ENCODE measurements around the gene SYK.
A peak's percentile ranks its signal among the peaks of the same experiment; 100 is the strongest.

The SYK gene

GRCh38 chr9:90869361-90869760 is 67.7 kb downstream of the SYK start:
- Mint-ChIP-seq H3K36me3 (ENCODE audit: insufficient read depth) (peaks cover 3% of the 10 kb centered on the region), H3K4me3 (no peak overlapping the region), H3K4me1 (ENCODE audit: low read depth in 2 of 2) (peaks cover 4 to 6% of the 10 kb centered on the region in 2 donors), H3K27ac (no peak overlapping the region), H3K27me3 (peaks cover 37 to 39% of the 10 kb centered on the region in 2 donors), H3K9me3 (no peaks in the 10 kb centered on the region)
- ATAC-seq (replicated peaks) (no peak), DNase-seq (no peak)

- no peak overlapping the region for H3K4me3 Mint-ChIP-seq
- H3K27ac Mint-ChIP-seq, result no peak overlapping the region
- no peaks in the 10 kb centered on the region for H3K4me1 Mint-ChIP-seq (ENCODE audit: low read depth in 2 of 2)
- H3K27me3 Mint-ChIP-seq, result peaks cover 37 to 39% of the 10 kb centered on the region in 2 donors
- DNase-seq (peak; percentile 7 to 29 (median 13)), ATAC-seq (replicated peaks) (no peak)
- no peaks in the 10 kb centered on the region for H3K9me3 Mint-ChIP-seq
- H3K36me3 Mint-ChIP-seq (ENCODE audit: insufficient read depth), result no peaks in the 10 kb centered on the region
Measured at GRCh38 chr9:90870621-90871326, 69.2 kb downstream of the SYK start.

GRCh38 chr9:90871327-90871935 is 69.8 kb downstream of the SYK start:
- no peak for DNase-seq
- Mint-ChIP-seq H3K36me3 (ENCODE audit: insufficient read depth) (no peaks in the 10 kb centered on the region), H3K4me1 (ENCODE audit: low read depth in 2 of 2) (no peaks in the 10 kb centered on the region), H3K27ac (no peak overlapping the region), H3K27me3 (peaks cover 37 to 39% of the 10 kb centered on the region in 2 donors), H3K9me3 (no peaks in the 10 kb centered on the region), H3K4me3 (no peak overlapping the region)
- no peak for ATAC-seq (replicated peaks)

- ATAC-seq (replicated peaks) (no peak), DNase-seq (no peak)
- H3K27me3 Mint-ChIP-seq, result peaks cover 29 to 34% of the 10 kb centered on the region in 2 donors
- no peak overlapping the region for H3K4me3 Mint-ChIP-seq
- H3K27ac Mint-ChIP-seq, result no peak overlapping the region
- H3K4me1 Mint-ChIP-seq (ENCODE audit: low read depth in 2 of 2), result no peaks in the 10 kb centered on the region
- H3K9me3 Mint-ChIP-seq, result no peaks in the 10 kb centered on the region
- H3K36me3 Mint-ChIP-seq (ENCODE audit: insufficient read depth), result no peaks in the 10 kb centered on the region
Measured at GRCh38 chr9:90872835-90873294, 71.2 kb downstream of the SYK start.

- Mint-ChIP-seq H3K9me3 (no peaks in the 10 kb centered on the region), H3K27me3 (peaks cover 34 to 40% of the 10 kb centered on the region in 2 donors)
- ATAC-seq (replicated peaks), result no peak
Measured at GRCh38 chr9:90873422-90873821, 71.8 kb downstream of the SYK start.

GRCh38 chr9:90874194-90874593 is 72.6 kb downstream of the SYK start:
- DNase-seq (no peak), ATAC-seq (replicated peaks) (no peak)
- no peak overlapping the region for H3K4me3 Mint-ChIP-seq
- H3K9me3 Mint-ChIP-seq, result no peaks in the 10 kb centered on the region
- H3K27me3 Mint-ChIP-seq, result peaks cover 37 to 43% of the 10 kb centered on the region in 2 donors
- no peaks in the 10 kb centered on the region for H3K4me1 Mint-ChIP-seq (ENCODE audit: low read depth in 2 of 2)
- H3K27ac Mint-ChIP-seq, result no peak overlapping the region
- H3K36me3 Mint-ChIP-seq (ENCODE audit: insufficient read depth), result no peaks in the 10 kb centered on the region

More at GRCh38 chr9:90873422-90873821, 71.8 kb downstream of the SYK start:
- Mint-ChIP-seq H3K4me3 (no peak overlapping the region), H3K36me3 (ENCODE audit: insufficient read depth) (no peaks in the 10 kb centered on the region), H3K4me1 (ENCODE audit: low read depth in 2 of 2) (no peaks in the 10 kb centered on the region), H3K27ac (no peak overlapping the region)
- DNase-seq, result no peak

GRCh38 chr9:90878562-90878961 is 76.9 kb downstream of the SYK start:
- Mint-ChIP-seq H3K36me3 (ENCODE audit: insufficient read depth) (peaks cover 2% of the 10 kb centered on the region), H3K4me1 (ENCODE audit: low read depth in 2 of 2) (peaks cover 0 to under 1% of the 10 kb centered on the region in 2 donors), H3K4me3 (no peak overlapping the region), H3K9me3 (peaks cover 0 to under 1% of the 10 kb centered on the region in 2 donors), H3K27ac (no peak overlapping the region), H3K27me3 (peaks cover 16 to 28% of the 10 kb centered on the region in 2 donors)
- DNase-seq (no peak), ATAC-seq (replicated peaks) (no peak)

- DNase-seq (no peak), ATAC-seq (replicated peaks) (no peak)
- Mint-ChIP-seq H3K36me3 (ENCODE audit: insufficient read depth) (peaks cover 2% of the 10 kb centered on the region), H3K27ac (no peak overlapping the region), H3K9me3 (peaks cover 0 to 3% of the 10 kb centered on the region in 2 donors), H3K4me1 (ENCODE audit: low read depth in 2 of 2) (peaks cover 0 to 2% of the 10 kb centered on the region in 2 donors), H3K27me3 (peaks cover 12 to 23% of the 10 kb centered on the region in 2 donors), H3K4me3 (no peak overlapping the region)
Measured at GRCh38 chr9:90880066-90880465, 78.4 kb downstream of the SYK start.

- H3K4me1 Mint-ChIP-seq (ENCODE audit: low read depth in 2 of 2), result peaks cover 0 to 2% of the 10 kb centered on the region in 2 donors
- no peak overlapping the region for H3K4me3 Mint-ChIP-seq
- no peak for DNase-seq
- H3K27ac Mint-ChIP-seq, result no peak overlapping the region
- H3K27me3 Mint-ChIP-seq, result peaks cover 12 to 23% of the 10 kb centered on the region in 2 donors
- ATAC-seq (replicated peaks), result no peak
- peaks cover 0 to 5% of the 10 kb centered on the region in 2 donors for H3K9me3 Mint-ChIP-seq
- H3K36me3 Mint-ChIP-seq (ENCODE audit: insufficient read depth), result peaks cover 2% of the 10 kb centered on the region
Measured at GRCh38 chr9:90880669-90881068, 79.0 kb downstream of the SYK start.

- ATAC-seq (replicated peaks), result no peak
- Mint-ChIP-seq H3K27me3 (peaks cover 12 to 23% of the 10 kb centered on the region in 2 donors), H3K4me3 (no peak overlapping the region), H3K27ac (no peak overlapping the region), H3K4me1 (ENCODE audit: low read depth in 2 of 2) (peaks cover 0 to 2% of the 10 kb centered on the region in 2 donors), H3K9me3 (peaks cover 0 to 5% of the 10 kb centered on the region in 2 donors), H3K36me3 (ENCODE audit: insufficient read depth) (peaks cover 2% of the 10 kb centered on the region)
- DNase-seq, result no peak
Measured at GRCh38 chr9:90881648-90882047, 80.0 kb downstream of the SYK start.

GRCh38 chr9:90882991-90883600 is 81.5 kb downstream of the SYK start:
- H3K27ac Mint-ChIP-seq, result no peak overlapping the region
- H3K4me1 Mint-ChIP-seq (ENCODE audit: low read depth in 2 of 2), result peaks cover 0 to 2% of the 10 kb centered on the region in 2 donors
- ATAC-seq (replicated peaks), result no peak
- DNase-seq, result no peak
- H3K27me3 Mint-ChIP-seq, result peaks cover 12 to 19% of the 10 kb centered on the region in 2 donors
- H3K4me3 Mint-ChIP-seq, result no peak overlapping the region
- H3K36me3 Mint-ChIP-seq (ENCODE audit: insufficient read depth), result peaks cover 2% of the 10 kb centered on the region
- peaks cover 0 to 5% of the 10 kb centered on the region in 2 donors for H3K9me3 Mint-ChIP-seq

GRCh38 chr9:90883661-90884060 is 82.0 kb downstream of the SYK start:
- peaks cover 0 to 2% of the 10 kb centered on the region in 2 donors for H3K4me1 Mint-ChIP-seq (ENCODE audit: low read depth in 2 of 2)
- H3K9me3 Mint-ChIP-seq, result peaks cover 0 to 5% of the 10 kb centered on the region in 2 donors
- H3K4me3 Mint-ChIP-seq, result no peak overlapping the region
- ATAC-seq (replicated peaks) (no peak), DNase-seq (no peak)
- H3K36me3 Mint-ChIP-seq (ENCODE audit: insufficient read depth), result peaks cover 2% of the 10 kb centered on the region
- peaks cover 12 to 19% of the 10 kb centered on the region in 2 donors for H3K27me3 Mint-ChIP-seq
- H3K27ac Mint-ChIP-seq, result no peak overlapping the region

- H3K4me3 Mint-ChIP-seq, result no peak overlapping the region
- peaks cover 17 to 23% of the 10 kb centered on the region in 2 donors for H3K27me3 Mint-ChIP-seq
- peaks cover 0 to 2% of the 10 kb centered on the region in 2 donors for H3K4me1 Mint-ChIP-seq (ENCODE audit: low read depth in 2 of 2)
- ATAC-seq (replicated peaks) (no peak), DNase-seq (no peak)
- H3K36me3 Mint-ChIP-seq (ENCODE audit: insufficient read depth), result peaks cover 2% of the 10 kb centered on the region
- H3K27ac Mint-ChIP-seq, result no peak overlapping the region
- peaks cover 0 to 5% of the 10 kb centered on the region in 2 donors for H3K9me3 Mint-ChIP-seq
Measured at GRCh38 chr9:90884178-90884577, 82.6 kb downstream of the SYK start.

All from effector memory CD8-positive, alpha-beta T cell (primary cell).